OCI-LY1 (cell line): ENCODE results near the gene JPH2.

ENCODE experiments used
- H2AFZ ChIP-seq: fragments of 200-600 bp; sonication (generic), shearing (Covaris generic); 2 replicates; pipeline ENCODE4 v1.6.0; 2014; ENCODE audit warnings: antibody characterized with exemption, mild to moderate bottlenecking, low read length
- H3F3A ChIP-seq: fragments of 200-600 bp; sonication (generic), shearing (Covaris generic); 2 replicates; pipeline ENCODE4 v1.6.0; 2014; ENCODE audit warnings: mild to moderate bottlenecking, antibody characterized with exemption, low read length, moderate library complexity; ENCODE audit not compliant: insufficient read depth
- H3K27ac ChIP-seq: fragments of 200-600 bp; sonication (generic); 2 replicates; pipeline ENCODE4 v1.5.1; 2014; ENCODE audit warnings: low read length, mixed run types, mild to moderate bottlenecking, low read depth; ENCODE audit not compliant: poor library complexity, severe bottlenecking
- H3K27me3 ChIP-seq: fragments of 200-600 bp; sonication (generic); 2 replicates; pipeline ENCODE4 v1.6.0; 2014; ENCODE audit warnings: antibody characterized with exemption, mild to moderate bottlenecking, low read length, moderate library complexity; ENCODE audit not compliant: insufficient read depth
- H3K36me3 ChIP-seq: fragments of 200-600 bp; sonication (generic); 2 replicates; pipeline ENCODE4 v1.6.1; 2014; ENCODE audit warnings: mild to moderate bottlenecking, antibody characterized with exemption, low read length, moderate library complexity, mixed read lengths; ENCODE audit not compliant: insufficient read depth
- H3K4me1 ChIP-seq: fragments of 200-600 bp; sonication (generic); 2 replicates; pipeline ENCODE4 v1.5.1; 2014; ENCODE audit warnings: mild to moderate bottlenecking, low read length, moderate library complexity; ENCODE audit not compliant: insufficient read depth, severe bottlenecking
- H3K4me2 ChIP-seq: fragments of 200-600 bp; sonication (generic), shearing (Covaris generic); 2 replicates; pipeline ENCODE4 v1.6.1; 2014; ENCODE audit warnings: low read length
- H3K4me3 ChIP-seq: fragments of 200-600 bp; sonication (generic); 2 replicates; pipeline ENCODE4 v1.5.1; 2014; ENCODE audit warnings: low read length, low read depth, mild to moderate bottlenecking, mixed read lengths; ENCODE audit not compliant: poor library complexity, severe bottlenecking
- H3K79me2 ChIP-seq: fragments of 200-600 bp; shearing (Covaris generic); 2 replicates; pipeline ENCODE4 v1.6.1; 2016; ENCODE audit warnings: mixed run types, low read length, mixed read lengths; ENCODE audit not compliant: insufficient read depth
- H3K9ac ChIP-seq: fragments of 200-600 bp; sonication (generic), shearing (Covaris generic); 2 replicates; pipeline ENCODE4 v1.6.1; 2014; ENCODE audit warnings: mild to moderate bottlenecking, low read length, mixed read lengths
- H3K9me2 ChIP-seq: fragments of 200-600 bp; sonication (generic), shearing (Covaris generic); 2 replicates; pipeline ENCODE4 v1.6.1; 2014; ENCODE audit warnings: low read depth, mild to moderate bottlenecking, low read length, mixed read lengths
- H3K9me3 ChIP-seq: fragments of 200-600 bp; shearing (Covaris generic); 2 replicates; pipeline ENCODE4 v1.6.1; 2014; ENCODE audit warnings: low read length, mixed read lengths
- H4K20me1 ChIP-seq: fragments of 200-600 bp; sonication (generic), shearing (Covaris generic); 2 replicates; pipeline ENCODE4 v1.6.0; 2016; ENCODE audit warnings: mild to moderate bottlenecking, low read length; ENCODE audit not compliant: insufficient read depth
- CTCF ChIP-seq: fragments of 200-600 bp; sonication (generic), shearing (Covaris generic); IDR thresholded peaks from 2 replicates; pipeline ENCODE4 v1.5.1; 2017; ENCODE audit warnings: mild to moderate bottlenecking, antibody characterized with exemption, low read length, moderate library complexity, mixed read lengths
- EZH2 ChIP-seq: fragments of 200-600 bp; sonication (generic), shearing (Covaris generic); IDR thresholded peaks from 2 replicates; pipeline ENCODE4 v1.8.0; 2017; ENCODE audit warnings: borderline replicate concordance, mixed run types, mild to moderate bottlenecking, antibody characterized with exemption, low read length, moderate library complexity, mixed read lengths

Gene JPH2

GRCh38 chr20:44087051-44087856 is 99.7 kb downstream of the JPH2 start:
- no peak overlapping the region for H3K4me3 ChIP-seq
- no peak overlapping the region for H3K4me2 ChIP-seq
- no peaks in the 10 kb centered on the region for H3K9me3 ChIP-seq
- H3K27me3 ChIP-seq = no peaks in the 10 kb centered on the region
- no peak overlapping the region for H3K27ac ChIP-seq
- H3K36me3 ChIP-seq = no peaks in the 10 kb centered on the region
- no peak overlapping the region for H2AFZ ChIP-seq
- H3K4me1 ChIP-seq = peaks cover 37% of the 10 kb centered on the region
- no peaks in the 10 kb centered on the region for H3K79me2 ChIP-seq
- H3K9me2 ChIP-seq = no peaks in the 10 kb centered on the region
- no peaks in the 10 kb centered on the region for H4K20me1 ChIP-seq
- TF ChIP-seq EZH2 = no peak
- TF ChIP-seq CTCF = no peak
- no peak overlapping the region for H3K9ac ChIP-seq
- no peaks in the 10 kb centered on the region for H3F3A ChIP-seq

GRCh38 chr20:44085616-44086434 is 101.2 kb downstream of the JPH2 start:
- no peaks in the 10 kb centered on the region for H3K9me2 ChIP-seq
- H2AFZ ChIP-seq = no peak overlapping the region
- H3K36me3 ChIP-seq = no peaks in the 10 kb centered on the region
- H3K9ac ChIP-seq = no peak overlapping the region
- H3K79me2 ChIP-seq = no peaks in the 10 kb centered on the region
- H3F3A ChIP-seq = no peaks in the 10 kb centered on the region
- H3K4me3 ChIP-seq = no peak overlapping the region
- no peak overlapping the region for H3K27ac ChIP-seq
- H4K20me1 ChIP-seq = no peaks in the 10 kb centered on the region
- H3K4me1 ChIP-seq = peaks cover 40% of the 10 kb centered on the region
- no peaks in the 10 kb centered on the region for H3K9me3 ChIP-seq
- H3K4me2 ChIP-seq = no peak overlapping the region
- no peaks in the 10 kb centered on the region for H3K27me3 ChIP-seq
- TF ChIP-seq CTCF (no peak), EZH2 (no peak)

- H3K4me2 ChIP-seq = no peak overlapping the region
- no peaks in the 10 kb centered on the region for H4K20me1 ChIP-seq
- H3K9me3 ChIP-seq = no peaks in the 10 kb centered on the region
- H3K27me3 ChIP-seq = no peaks in the 10 kb centered on the region
- H3K27ac ChIP-seq = no peak overlapping the region
- no peaks in the 10 kb centered on the region for H3K9me2 ChIP-seq
- no peaks in the 10 kb centered on the region for H3K79me2 ChIP-seq
- no peak overlapping the region for H3K9ac ChIP-seq
- TF ChIP-seq EZH2 = no peak
- TF ChIP-seq CTCF = no peak
- H3K4me1 ChIP-seq = peaks cover 37% of the 10 kb centered on the region
- no peak overlapping the region for H2AFZ ChIP-seq
- no peaks in the 10 kb centered on the region for H3F3A ChIP-seq
- H3K4me3 ChIP-seq = no peak overlapping the region
- no peaks in the 10 kb centered on the region for H3K36me3 ChIP-seq
These were observed 102.1 kb downstream of the JPH2 start for GRCh38 chr20:44084891-44085290.
